ENCODE data around the gene EPS15. TPM values are rescaled to one million over a fixed set of nuclear protein-coding genes. Genes with fewer than 3 reads are reported as not detected.

The EPS15 gene
- total RNA-seq, 1 experiment from 2014 or later = 54.4 TPM

GRCh38 chr1:51472359-51472758 is 46.7 kb downstream of the EPS15 start:
- intact Hi-C loops (cut with micrococcal nuclease; ENCODE audit: unreplicated experiment) = no loop called here
- ATAC-seq (no peak), DNase-seq (ENCODE audit: low read depth, low spot score) (no peak)
- TF ChIP-seq SIN3A (IDR thresholded peaks at IDR 0.05; ENCODE audit: borderline replicate concordance, insufficient read depth, low read depth, low read length) = no peak
- TF ChIP-seq CTCF (IDR thresholded peaks at IDR 0.05) = no peak
- no peak for TF ChIP-seq TCF7L2 (IDR thresholded peaks at IDR 0.05; ENCODE audit: low read depth, low read length)
- TF ChIP-seq POLR2AphosphoS5 (IDR thresholded peaks at IDR 0.05; ENCODE audit: low read depth, low read length) = no peak
- no peak for TF ChIP-seq REST (IDR thresholded peaks at IDR 0.05; ENCODE audit: insufficient read depth in 1 of 2, low read depth in 2 of 2, low read length in 1 of 2)
- CTCF ChIA-PET = no interaction called here
- in situ Hi-C loops (cut with HindIII; ENCODE audit: low pct_unique_long_range_greater_than_20kb, low sequenced_read_pairs) = no loop called here
- H3K4me1 ChIP-seq (ENCODE audit: control insufficient read depth, insufficient read depth, low read length) = peaks cover 3% of the 10 kb centered on the region; the same call in 1 of the 2 replicates
- POLR2A ChIA-PET = no interaction called here
- no peaks in the 10 kb centered on the region for H3K9me3 ChIP-seq (ENCODE audit: control insufficient read depth, insufficient read depth, low read depth, low read length)
- H3K27ac ChIP-seq (ENCODE audit: low read length) = no peak overlapping the region
- BruUV-seq (replicated peaks) = no TSS peak
- peaks cover 3% of the 10 kb centered on the region; the same call in 1 of the 2 replicates for H3K36me3 ChIP-seq (ENCODE audit: control insufficient read depth, insufficient read depth, low read length)
- no peaks in the 10 kb centered on the region for H3K27me3 ChIP-seq (ENCODE audit: control insufficient read depth, insufficient read depth, low read length)
- no peak overlapping the region for H3K4me3 ChIP-seq (ENCODE audit: low read depth in 2 of 2, low read length in 2 of 2)

- no peaks in the 10 kb centered on the region for H3K9me3 ChIP-seq (ENCODE audit: control insufficient read depth, insufficient read depth, low read depth, low read length)
- no peak overlapping the region for H3K4me3 ChIP-seq (ENCODE audit: low read depth in 2 of 2, low read length in 2 of 2)
- POLR2A ChIA-PET = no interaction called here
- BruUV-seq (replicated peaks) = no TSS peak
- intact Hi-C loops (cut with micrococcal nuclease; ENCODE audit: unreplicated experiment) = no loop called here
- CTCF ChIA-PET = no interaction called here
- ATAC-seq (no peak), DNase-seq (ENCODE audit: low read depth, low spot score) (no peak)
- in situ Hi-C loops (cut with HindIII; ENCODE audit: low pct_unique_long_range_greater_than_20kb, low sequenced_read_pairs) = no loop called here
- TF ChIP-seq SIN3A (IDR thresholded peaks at IDR 0.05; ENCODE audit: borderline replicate concordance, insufficient read depth, low read depth, low read length) = no peak
- no peak for TF ChIP-seq POLR2AphosphoS5 (IDR thresholded peaks at IDR 0.05; ENCODE audit: low read depth, low read length)
- no peak for TF ChIP-seq CTCF (IDR thresholded peaks at IDR 0.05)
- no peak for TF ChIP-seq REST (IDR thresholded peaks at IDR 0.05; ENCODE audit: insufficient read depth in 1 of 2, low read depth in 2 of 2, low read length in 1 of 2)
- TF ChIP-seq TCF7L2 (IDR thresholded peaks at IDR 0.05; ENCODE audit: low read depth, low read length) = no peak
- peaks cover 3% of the 10 kb centered on the region; the same call in 1 of the 2 replicates for H3K4me1 ChIP-seq (ENCODE audit: control insufficient read depth, insufficient read depth, low read length)
- H3K27me3 ChIP-seq (ENCODE audit: control insufficient read depth, insufficient read depth, low read length) = no peaks in the 10 kb centered on the region
- H3K36me3 ChIP-seq (ENCODE audit: control insufficient read depth, insufficient read depth, low read length) = peaks cover 3% of the 10 kb centered on the region; the same call in 1 of the 2 replicates
- H3K27ac ChIP-seq (ENCODE audit: low read length) = no peak overlapping the region
Observed at GRCh38 chr1:51469518-51469917, 49.5 kb downstream of the EPS15 start.

Measured in Panc1 (cell line).